Endothelial cell of umbilical vein (primary cell): Measurements from ENCODE around the gene AKAP11. TPM values are rescaled to one million over a fixed set of nuclear protein-coding genes. Genes with fewer than 3 reads are reported as not detected.
A peak's percentile ranks its signal among the peaks of the same experiment; 100 is the strongest.

Experiments
- BruUV-seq: library from RNA; stranded (reverse); fragments of 400-500 nt; replicated peaks from 2 replicates; lab custom pipeline; 2021; lab: Mats Ljungman, UMichigan
- CTCF ChIA-PET: fragments of 300-600, 350-600 bp; sonication (Branson Sonifier 250); formaldehyde crosslinking; loops from one replicate; lab custom pipeline; 2021; ENCODE audit warnings: antibody characterized with exemption, inconsistent platforms; lab: Charles Lee
- POLR2A ChIA-PET: fragments of 300-600, 350-600 bp; sonication (Branson Sonifier 250); formaldehyde crosslinking; loops from one replicate; lab custom pipeline; 2021; ENCODE audit warnings: antibody characterized with exemption, inconsistent platforms; lab: Charles Lee
- DNase-seq: peaks from one replicate; pipeline ENCODE4 v3.0.0-alpha.2; 2011; ENCODE audit warnings: low read depth, low spot score
- FAIRE-seq: peaks from 2 replicates; lab custom pipeline; 2011; peaks lifted over from hg19 to GRCh38; lab: Jason Lieb, UNC
- H2AFZ ChIP-seq: 2 replicates; pipeline ENCODE4 v1.6.0; 2012; ENCODE audit warnings: low read depth, low read length, control low read depth, inconsistent platforms
- H3K27ac ChIP-seq: 2 replicates; pipeline ENCODE4 v1.5.1; 2011; ENCODE audit warnings: low read depth, mild to moderate bottlenecking, control low read depth, low read length, moderate library complexity; ENCODE audit not compliant: insufficient read depth
- H3K27me3 ChIP-seq, 2 experiments: 2 replicates each; pipeline versions ENCODE4 v1.6.0 to v1.6.1; 2011; ENCODE audit warnings: low read length in 2 of 2, mixed read lengths in 1 of 2; ENCODE audit not compliant: control insufficient read depth in 2 of 2, insufficient read depth in 2 of 2
- H3K36me3 ChIP-seq, 2 experiments: 2 replicates in 1 of 2; 3 replicates in 1 of 2; pipeline ENCODE4 v1.5.1; 2011; ENCODE audit warnings: low read length in 2 of 2, mild to moderate bottlenecking in 1 of 2, moderate library complexity in 1 of 2; ENCODE audit not compliant: control insufficient read depth in 2 of 2, insufficient read depth in 2 of 2; ENCODE audit errors: extremely low read depth in 1 of 2
- H3K4me1 ChIP-seq: 3 replicates; pipeline ENCODE4 v1.5.1; 2011; ENCODE audit warnings: mild to moderate bottlenecking, low read length; ENCODE audit not compliant: control insufficient read depth, insufficient read depth; ENCODE audit errors: extremely low read depth
- H3K4me2 ChIP-seq: 2 replicates; pipeline ENCODE4 v1.6.1; 2011; ENCODE audit warnings: low read length, control low read depth, mixed read lengths; ENCODE audit not compliant: insufficient read depth
- H3K4me3 ChIP-seq, 3 experiments: fragments of 200-600 bp in 1 of 3; sonication (generic), shearing (Covaris generic) in 1 of 3; replicated peaks in 1 of 3; 2 replicates each; pipeline ENCODE4 v1.5.1; 2011 to 2016; ENCODE audit warnings: control low read depth in 3 of 3, low read length in 3 of 3, mild to moderate bottlenecking in 2 of 3, inconsistent platforms in 1 of 3, low read depth in 1 of 3, moderate library complexity in 1 of 3; ENCODE audit not compliant: insufficient read depth in 1 of 3
- H3K79me2 ChIP-seq: 2 replicates; pipeline ENCODE4 v1.6.0; 2012; ENCODE audit warnings: low read length, inconsistent platforms; ENCODE audit not compliant: control insufficient read depth, insufficient read depth
- H3K9ac ChIP-seq: replicated peaks from 2 replicates; pipeline ENCODE3; 2011; ENCODE audit warnings: low read length, control low read depth; ENCODE audit not compliant: insufficient read depth; ENCODE audit errors: extremely low read depth
- H3K9me1 ChIP-seq: replicated peaks from 3 replicates; pipeline ENCODE4 v1.6.0; 2011; ENCODE audit warnings: mild to moderate bottlenecking, low read length; ENCODE audit not compliant: control insufficient read depth, insufficient read depth; ENCODE audit errors: extremely low read depth
- H3K9me3 ChIP-seq: replicated peaks from 2 replicates; pipeline ENCODE4 v1.5.1; 2012; ENCODE audit warnings: low read length, inconsistent platforms; ENCODE audit not compliant: control insufficient read depth, insufficient read depth
- H4K20me1 ChIP-seq: replicated peaks from 2 replicates; pipeline ENCODE3; 2011; ENCODE audit warnings: mild to moderate bottlenecking, low read length; ENCODE audit not compliant: control insufficient read depth, insufficient read depth; ENCODE audit errors: extremely low read depth
- CTCF ChIP-seq, 2 donors: IDR thresholded peaks; 1 replicate in 1 of 2; 2 replicates in 1 of 2; pipeline ENCODE4 v1.5.1; 2011; ENCODE audit warnings: low read length in 2 of 2, mild to moderate bottlenecking in 2 of 2, moderate library complexity in 2 of 2, control low read depth in 1 of 2, inconsistent platforms in 1 of 2, low read depth in 1 of 2; ENCODE audit not compliant: insufficient read depth in 1 of 2; ENCODE audit errors: extremely low read depth in 1 of 2
- JUN ChIP-seq: IDR thresholded peaks from 2 replicates; pipeline ENCODE4 v1.6.1; 2011; ENCODE audit warnings: borderline replicate concordance, low read depth; ENCODE audit not compliant: insufficient read length, insufficient read depth
- POLR2AphosphoS5 ChIP-seq: IDR thresholded peaks from 2 replicates; pipeline ENCODE4 v1.6.1; 2012; ENCODE audit warnings: low read depth, mild to moderate bottlenecking, control low read depth, low read length, moderate library complexity; ENCODE audit not compliant: insufficient read depth
- dilution Hi-C: fragments of 300-500 bp; cut with MboI; formaldehyde crosslinking; loops from one replicate; pipeline ENCODE4 v1.15.0; 2019; ENCODE audit warnings: low sequenced_read_pairs; ENCODE audit not compliant: extremely low pct_ligation_motif_present
- intact Hi-C: fragments of 100-400 bp; cut with micrococcal nuclease; formaldehyde crosslinking; loops from one replicate; pipeline ENCODE4 v1.10.0; 2022
- polyA plus RNA-seq, 4 experiments: library from polyadenylated mRNA; depleted of rRNA in 3 of 4; stranded (reverse) in 3 of 4; unstranded in 1 of 4; fragments of >200 nt; gene quantifications; 2 replicates each; pipeline versions ENCODE4 v1.2.1 to v1.2.3, GENCODE V29; 2011 to 2012; ENCODE audit warnings: missing spikeins in 1 of 4
- total RNA-seq: library from RNA; stranded (reverse); gene quantifications from 2 replicates; pipeline ENCODE4 v1.2.3, GENCODE V29; 2021

Gene AKAP11
- total and polyA plus RNA-seq, 2 donors (not counting 3 experiments of a cell fraction or from before 2014, with no cell fraction given) = 4.9 to 20.2 TPM

GRCh38 chr13:42331009-42331408 is 59.1 kb downstream of the AKAP11 start:
- Histone ChIP-seq H3K4me1 (no peaks in the 10 kb centered on the region), H3K9me1 (no peaks in the 10 kb centered on the region), H3K4me2 (no peak overlapping the region), H3K27me3 (peaks cover 0 to under 1% of the 10 kb centered on the region in 2 experiments), H4K20me1 (no peaks in the 10 kb centered on the region), H3K79me2 (no peaks in the 10 kb centered on the region), H3K27ac (no peak overlapping the region), H3K9ac (no peak overlapping the region), H3K9me3 (no peaks in the 10 kb centered on the region), H2AFZ (no peak overlapping the region), H3K36me3 (no peaks in the 10 kb centered on the region), H3K4me3 (no peak overlapping the region)
- DNase-seq (no peak), FAIRE-seq (no peak)
- no peak for TF ChIP-seq JUN
- intact Hi-C loops (no loop called here), dilution Hi-C loops (no loop called here)
- CTCF ChIA-PET = no interaction called here
- POLR2A ChIA-PET = no interaction called here
- no TSS peak for BruUV-seq

GRCh38 chr13:42333613-42334328 is 61.8 kb downstream of the AKAP11 start:
- POLR2A ChIA-PET = no interaction called here
- peak; percentile 75 for FAIRE-seq
- CTCF ChIA-PET = interaction anchor here (0.6 to 1.5 kb wide), 35 partner anchors 9 to 1541 kb away, joined by 3 to 15 read pairs (median 4); no protein-coding TSS in a partner anchor
- Histone ChIP-seq H3K27ac (no peak overlapping the region), H3K9ac (no peak overlapping the region), H3K9me3 (no peaks in the 10 kb centered on the region), H3K4me2 (no peak overlapping the region), H3K79me2 (no peaks in the 10 kb centered on the region), H3K4me1 (no peaks in the 10 kb centered on the region), H3K9me1 (no peaks in the 10 kb centered on the region), H2AFZ (no peak overlapping the region), H3K4me3 (no peak overlapping the region), H4K20me1 (no peaks in the 10 kb centered on the region), H3K27me3 (peaks cover 2 to 3% of the 10 kb centered on the region in 2 experiments), H3K36me3 (no peaks in the 10 kb centered on the region)
- dilution Hi-C loops = no loop called here
- intact Hi-C loops = loop anchor here (2.0 kb wide), 1 partner anchor 261 kb away; no protein-coding TSS in a partner anchor
- peak; percentile 21 for DNase-seq
- BruUV-seq = no TSS peak
- TF ChIP-seq CTCF (IDR thresholded peaks at IDR 0.05; ENCODE audit: extremely low read depth in 1 of 2, insufficient read depth in 1 of 2, low read depth in 1 of 2, low read length in 2 of 2) = peak; percentile 25 to 36
- TF ChIP-seq POLR2AphosphoS5 = no peak
